ENCODE measurements around the gene DCDC2C.
"Not testable (repeated sequence)": the region's sequence is repeated elsewhere in the genome, so short reads cannot be mapped to it uniquely, and the experiment has no call there.

Gene DCDC2C

GRCh38 chr2:3777966-3778365 lies 74.6 kb downstream of the DCDC2C start:
- no peak for DNase-seq (ENCODE audit: low read depth)

GRCh38 chr2:3778851-3779495 lies 75.6 kb downstream of the DCDC2C start:
- no peak for DNase-seq (ENCODE audit: low read depth)

GRCh38 chr2:3779496-3780049 lies 76.2 kb downstream of the DCDC2C start:
- DNase-seq (ENCODE audit: low read depth), result no peak

GRCh38 chr2:3780477-3781402 lies 77.4 kb downstream of the DCDC2C start:
- DNase-seq (ENCODE audit: low read depth), result no peak

GRCh38 chr2:3784731-3785130 lies 81.4 kb downstream of the DCDC2C start:
- DNase-seq (ENCODE audit: low read depth), result no peak

GRCh38 chr2:3785220-3785889 lies 82.0 kb downstream of the DCDC2C start:
- no peak for DNase-seq (ENCODE audit: low read depth)

GRCh38 chr2:3785890-3786273 lies 82.5 kb downstream of the DCDC2C start:
- DNase-seq (ENCODE audit: low read depth), result no peak

GRCh38 chr2:3787768-3788167 lies 84.4 kb downstream of the DCDC2C start:
- DNase-seq (ENCODE audit: low read depth), result no peak

- DNase-seq (ENCODE audit: low read depth), result no peak
Observed at GRCh38 chr2:3789256-3789655, 85.9 kb downstream of the DCDC2C start.

GRCh38 chr2:3793249-3793648 lies 89.9 kb downstream of the DCDC2C start:
- no peak for DNase-seq (ENCODE audit: low read depth)

GRCh38 chr2:3801506-3801905 lies 98.1 kb downstream of the DCDC2C start:
- DNase-seq (ENCODE audit: low read depth), result no peak

GRCh38 chr2:3805201-3805939 lies 102.0 kb downstream of the DCDC2C start:
- DNase-seq (ENCODE audit: low read depth), result no peak

- DNase-seq (ENCODE audit: low read depth), result no peak
Observed at GRCh38 chr2:3806168-3806567, 102.8 kb downstream of the DCDC2C start.

- DNase-seq (ENCODE audit: low read depth), result no peak
Observed at GRCh38 chr2:3806730-3807129, 103.4 kb downstream of the DCDC2C start.

GRCh38 chr2:3807853-3808252 lies 104.5 kb downstream of the DCDC2C start:
- no peak for DNase-seq (ENCODE audit: low read depth)

GRCh38 chr2:3814706-3815245 lies 111.4 kb downstream of the DCDC2C start:
- DNase-seq (ENCODE audit: low read depth), result no peak

- not testable (repeated sequence) for DNase-seq (ENCODE audit: low read depth)
Observed at GRCh38 chr2:3817144-3817543, 113.8 kb downstream of the DCDC2C start.

GRCh38 chr2:3823748-3824147 lies 120.4 kb downstream of the DCDC2C start:
- no peak for DNase-seq (ENCODE audit: low read depth)

GRCh38 chr2:3827673-3828575 lies 124.5 kb downstream of the DCDC2C start:
- DNase-seq (ENCODE audit: low read depth), result no peak

GRCh38 chr2:3830796-3831195 lies 127.4 kb downstream of the DCDC2C start:
- DNase-seq (ENCODE audit: low read depth), result no peak

GRCh38 chr2:3837086-3837485 lies 133.7 kb downstream of the DCDC2C start:
- DNase-seq (ENCODE audit: low read depth), result no peak
